Activated T-helper 2 cell treated with anti-CD3 and anti-CD28 coated beads, Interferon-gamma antibody, Interleukin-2, Interleukin-4, amounts not matched to agents 10 μg/mL and 5 μg/mL and 100 μg/mL, durations not matched to agents 14 hours and 24 hours and 36 hours (primary cell): ENCODE measurements around the gene STRN. TPM values are rescaled to one million over a fixed set of nuclear protein-coding genes. Genes with fewer than 3 reads are reported as not detected.
"Not testable (repeated sequence)": the region's sequence is repeated elsewhere in the genome, so short reads cannot be mapped to it uniquely, and the experiment has no call there.

Experiments
- DNase-seq: peaks from one replicate; pipeline ENCODE4 v3.0.0; 2021; ENCODE audit warnings: low spot score
- H3K27ac Mint-ChIP-seq: one replicate; pipeline ENCODE4 v1.8.0; 2021; ENCODE audit warnings: mixed read lengths
- H3K27me3 Mint-ChIP-seq: one replicate; pipeline ENCODE4 v1.8.0; 2021; ENCODE audit warnings: low read depth, mixed read lengths
- H3K36me3 Mint-ChIP-seq: one replicate; pipeline ENCODE4 v1.8.0; 2021; ENCODE audit warnings: low read depth, mixed read lengths
- H3K4me1 Mint-ChIP-seq: one replicate; pipeline ENCODE4 v1.8.0; 2021; ENCODE audit warnings: low read depth, mixed read lengths
- H3K4me3 Mint-ChIP-seq: one replicate; pipeline ENCODE4 v1.8.0; 2021; ENCODE audit warnings: low read depth, mild to moderate bottlenecking, moderate library complexity, mixed read lengths
- H3K9me3 Mint-ChIP-seq: one replicate; pipeline ENCODE4 v1.8.0; 2021; ENCODE audit warnings: mixed read lengths
- intact Hi-C: fragments of 100-400 bp; cut with micrococcal nuclease; formaldehyde crosslinking; loops from one replicate; pipeline ENCODE4 v1.15.1; 2023
- total RNA-seq: library from RNA; stranded (reverse); gene quantifications from 2 replicates; pipeline ENCODE4 v1.2.3, GENCODE V29; 2022

The STRN gene
- total RNA-seq, 1 donor from 2014 or later, result 27.7 TPM

DNA sequence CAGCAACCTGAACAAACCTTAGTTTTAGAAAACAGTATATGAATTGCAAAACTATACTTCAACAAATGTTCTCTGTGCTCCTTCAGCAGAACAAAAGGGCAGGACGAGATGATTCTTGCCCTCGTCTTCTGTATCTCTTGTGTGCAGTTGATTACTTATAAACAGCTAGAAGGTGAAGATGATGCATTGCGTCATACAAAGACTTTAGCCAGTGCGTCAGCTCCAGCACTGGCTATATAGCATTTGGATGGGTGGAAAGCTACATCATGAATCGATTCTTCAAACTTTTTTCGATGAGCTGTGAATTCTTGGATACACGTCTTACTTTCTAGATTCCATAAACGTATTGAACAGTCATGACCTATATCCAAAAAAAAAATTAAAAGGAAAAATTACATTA, 117.1 kb downstream of the STRN start:
- Mint-ChIP-seq H3K27me3 (no peaks in the 10 kb centered on the region), H3K4me1 (no peaks in the 10 kb centered on the region), H3K9me3 (no peaks in the 10 kb centered on the region), H3K4me3 (no peak overlapping the region), H3K36me3 (peaks cover 48% of the 10 kb centered on the region), H3K27ac (no peak overlapping the region)
- DNase-seq, result no peak
- intact Hi-C loops, result no loop called here

DNA sequence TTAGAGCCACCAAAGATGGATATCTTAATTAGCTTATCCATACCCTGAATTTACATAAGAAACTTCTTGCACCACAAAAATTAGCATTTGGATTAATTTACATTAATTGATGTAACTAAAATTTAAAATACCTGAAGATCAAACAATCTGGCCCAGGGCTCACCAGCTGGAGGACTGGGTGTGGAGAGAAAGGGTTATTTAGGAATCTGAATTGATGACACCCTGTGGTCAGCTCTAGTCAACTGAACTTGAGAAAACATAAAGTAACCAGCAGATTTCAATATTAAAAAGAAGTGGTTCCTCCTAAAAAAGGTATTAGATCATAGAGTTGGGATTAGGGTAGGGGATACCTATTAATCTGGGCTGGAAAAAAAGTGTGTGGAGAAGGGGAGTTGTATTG, 122.5 kb downstream of the STRN start:
- no peak overlapping the region for H3K4me3 Mint-ChIP-seq
- no peaks in the 10 kb centered on the region for H3K4me1 Mint-ChIP-seq
- H3K9me3 Mint-ChIP-seq, result no peaks in the 10 kb centered on the region
- no peak for DNase-seq
- intact Hi-C loops, result no loop called here
- peaks cover 14% of the 10 kb centered on the region for H3K36me3 Mint-ChIP-seq
- no peaks in the 10 kb centered on the region for H3K27me3 Mint-ChIP-seq
- no peak overlapping the region for H3K27ac Mint-ChIP-seq

DNA sequence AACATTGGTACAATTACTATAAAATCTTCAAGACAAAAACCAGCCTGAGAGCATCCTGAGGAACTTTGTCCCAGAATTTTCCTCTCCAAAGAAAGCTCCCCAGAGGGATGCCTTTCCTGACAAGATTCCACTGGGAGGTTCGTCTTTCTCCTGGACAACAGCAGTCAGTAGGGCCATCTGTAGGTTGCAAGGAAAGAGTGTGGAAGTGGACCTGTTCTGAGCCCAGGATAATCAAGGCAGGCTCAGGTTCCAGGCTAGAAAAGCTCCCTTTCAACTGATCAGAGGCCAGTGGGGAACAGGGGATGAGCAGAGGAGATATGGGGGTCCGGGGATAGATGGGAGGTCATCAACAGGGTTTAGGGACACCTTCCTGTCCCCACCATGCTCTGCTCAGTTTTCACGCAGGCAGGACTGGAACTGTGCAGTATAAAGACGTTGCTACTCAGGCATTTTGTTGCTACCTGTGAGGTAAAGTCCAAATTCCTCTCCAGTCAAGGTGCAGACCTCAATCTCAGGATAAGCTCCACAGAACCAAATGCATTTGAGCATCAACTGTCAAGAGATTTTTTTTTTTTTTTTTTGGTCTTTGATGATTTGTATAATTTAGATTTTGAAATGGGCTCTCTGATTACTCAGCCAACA, 126.2 kb downstream of the STRN start:
- no peak for DNase-seq
- no peak overlapping the region for H3K4me3 Mint-ChIP-seq
- peaks cover 3% of the 10 kb centered on the region for H3K4me1 Mint-ChIP-seq
- H3K36me3 Mint-ChIP-seq, result peaks cover 3% of the 10 kb centered on the region
- intact Hi-C loops, result no loop called here
- H3K9me3 Mint-ChIP-seq, result no peaks in the 10 kb centered on the region
- H3K27me3 Mint-ChIP-seq, result no peaks in the 10 kb centered on the region
- no peak overlapping the region for H3K27ac Mint-ChIP-seq

DNA sequence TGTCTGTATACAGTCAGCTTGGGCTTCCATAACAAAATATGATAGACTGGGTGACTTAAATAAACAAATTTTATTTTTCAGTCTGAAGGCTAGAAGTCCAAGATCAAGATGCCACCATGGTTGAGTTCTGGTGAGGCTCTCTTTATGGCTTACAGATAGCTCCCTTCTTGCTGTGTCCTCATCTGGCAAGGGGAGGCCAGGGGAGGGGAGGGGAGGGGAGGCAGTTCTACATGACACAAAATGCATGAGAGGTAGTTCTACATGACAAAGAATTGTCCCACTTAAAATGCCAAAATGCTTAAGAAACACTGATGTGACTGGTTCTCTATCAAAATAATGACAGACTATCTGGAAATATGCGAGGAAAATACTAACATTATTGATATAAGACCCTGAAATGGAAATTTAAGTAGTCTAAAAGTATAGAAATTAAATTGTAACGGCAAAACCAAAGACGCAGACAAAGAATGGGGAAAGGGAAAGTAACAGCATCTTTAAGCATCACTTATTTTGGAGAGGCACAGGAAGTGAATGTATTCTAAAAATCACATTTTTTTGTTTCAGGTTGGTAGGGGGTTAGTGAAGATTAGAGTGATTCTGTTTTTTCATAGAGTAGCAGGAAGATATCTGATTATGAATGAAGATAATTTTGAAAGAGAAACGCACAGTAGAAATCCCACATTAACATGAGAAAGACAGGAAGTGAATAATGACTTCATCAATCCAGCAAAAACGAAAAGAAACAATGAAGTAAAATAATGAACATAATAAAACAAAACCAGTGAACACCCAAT, 131.4 kb downstream of the STRN start:
- Mint-ChIP-seq H3K27ac (peak overlapping the region; percentile 3), H3K4me3 (no peak overlapping the region), H3K27me3 (peaks cover 6% of the 10 kb centered on the region), H3K9me3 (no peaks in the 10 kb centered on the region), H3K4me1 (peaks cover 12% of the 10 kb centered on the region), H3K36me3 (peaks cover 5% of the 10 kb centered on the region)
- intact Hi-C loops, result no loop called here
- no peak for DNase-seq

DNA sequence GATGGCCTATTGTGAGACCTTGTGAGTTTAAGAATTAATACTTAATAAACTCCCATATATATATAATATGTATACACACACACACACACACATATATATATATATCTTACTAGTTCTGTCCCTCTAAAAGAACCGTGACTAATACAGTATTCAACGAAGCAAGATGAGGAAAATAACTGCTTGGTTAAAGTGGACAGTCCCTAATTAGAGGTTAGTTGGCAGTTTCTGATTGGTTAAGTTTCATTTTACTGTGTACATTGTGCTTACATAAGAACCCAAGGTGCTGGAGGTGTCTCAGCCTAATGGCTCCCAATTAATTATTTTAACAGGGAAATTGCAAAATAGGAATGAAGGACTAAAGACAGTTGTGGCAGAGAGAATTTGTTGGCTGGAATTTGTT, 132.1 kb downstream of the STRN start:
- H3K36me3 Mint-ChIP-seq, result peaks cover 5% of the 10 kb centered on the region
- H3K27me3 Mint-ChIP-seq, result peaks cover 6% of the 10 kb centered on the region
- intact Hi-C loops, result no loop called here
- no peaks in the 10 kb centered on the region for H3K9me3 Mint-ChIP-seq
- peaks cover 12% of the 10 kb centered on the region for H3K4me1 Mint-ChIP-seq
- DNase-seq, result no peak
- no peak overlapping the region for H3K4me3 Mint-ChIP-seq
- H3K27ac Mint-ChIP-seq, result no peak overlapping the region

DNA sequence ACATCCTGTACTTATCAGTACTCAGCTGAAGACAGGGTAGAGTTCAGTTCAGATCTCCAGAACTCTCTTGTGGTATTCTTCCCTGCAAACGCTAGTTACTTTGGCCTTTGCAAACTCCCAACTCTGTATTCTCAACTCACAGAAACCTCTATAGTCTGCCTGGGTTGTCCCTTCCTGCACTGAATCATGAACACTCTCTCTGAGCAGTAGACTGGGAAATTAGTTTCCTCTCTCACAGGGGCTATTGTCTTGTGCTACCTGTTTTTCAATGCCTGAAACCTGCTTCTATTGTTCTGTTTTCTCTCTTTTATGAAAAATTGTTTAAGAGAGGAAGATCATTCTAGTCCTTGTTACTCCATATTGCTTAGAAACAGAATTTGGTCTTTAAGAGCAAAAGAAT, 135.2 kb downstream of the STRN start:
- no peaks in the 10 kb centered on the region for H3K9me3 Mint-ChIP-seq

DNA sequence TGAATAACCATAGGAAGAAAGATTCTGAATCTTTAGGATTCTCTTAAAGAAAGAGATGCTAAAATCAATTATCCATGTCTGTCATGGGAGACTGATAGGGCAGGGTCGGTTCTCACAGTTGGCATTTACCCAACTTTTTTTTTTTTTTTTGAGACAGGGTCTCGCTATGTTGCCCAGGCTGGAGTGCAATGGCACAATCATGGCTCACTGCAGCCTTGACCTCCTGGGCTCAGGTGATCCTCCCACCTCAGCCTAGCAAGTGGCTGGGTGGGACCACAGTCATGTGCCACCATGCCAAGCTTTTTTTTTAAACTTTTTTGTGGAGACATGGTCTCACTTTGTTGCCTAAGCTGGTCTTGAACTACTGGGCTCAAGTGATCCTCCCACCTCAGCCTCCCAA, 141.7 kb downstream of the STRN start:
- H3K36me3 Mint-ChIP-seq, H3K4me3 Mint-ChIP-seq, H3K27ac Mint-ChIP-seq, DNase-seq, intact Hi-C loops, H3K4me1 Mint-ChIP-seq, H3K9me3 Mint-ChIP-seq: not testable (repeated sequence)
- peaks cover 11% of the 10 kb centered on the region for H3K27me3 Mint-ChIP-seq

More for the DNA sequence above, 135.2 kb downstream of the STRN start:
- H3K4me3 Mint-ChIP-seq, result no peak overlapping the region
- peaks cover 12% of the 10 kb centered on the region for H3K4me1 Mint-ChIP-seq
- intact Hi-C loops, result no loop called here
- H3K27me3 Mint-ChIP-seq, result peaks cover 17% of the 10 kb centered on the region
- H3K27ac Mint-ChIP-seq, result no peak overlapping the region
- peaks cover 5% of the 10 kb centered on the region for H3K36me3 Mint-ChIP-seq
- no peak for DNase-seq

DNA sequence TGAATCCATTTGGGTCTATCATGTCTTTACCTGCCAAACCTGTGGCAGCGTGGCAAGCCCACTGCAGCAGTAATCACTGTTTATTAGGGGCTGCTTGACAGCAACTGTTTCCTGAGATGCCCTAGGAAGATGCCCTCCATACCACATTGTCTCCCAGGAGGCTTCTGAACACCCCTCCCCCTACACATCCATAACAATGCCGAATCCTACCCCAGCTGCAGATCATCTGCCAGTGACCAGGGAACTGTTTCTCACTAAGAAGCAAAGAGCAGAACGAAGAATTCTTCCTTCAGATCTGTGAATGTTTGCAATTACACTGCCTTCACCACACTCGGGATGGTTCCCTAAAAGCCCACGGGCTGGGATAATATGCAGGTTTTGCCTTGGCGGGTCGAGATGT, 142.1 kb downstream of the STRN start:
- no peak for DNase-seq
- Mint-ChIP-seq H3K27me3 (peaks cover 11% of the 10 kb centered on the region), H3K4me3 (no peak overlapping the region), H3K9me3 (no peaks in the 10 kb centered on the region), H3K27ac (no peak overlapping the region), H3K4me1 (no peaks in the 10 kb centered on the region), H3K36me3 (no peaks in the 10 kb centered on the region)
- intact Hi-C loops, result no loop called here

DNA sequence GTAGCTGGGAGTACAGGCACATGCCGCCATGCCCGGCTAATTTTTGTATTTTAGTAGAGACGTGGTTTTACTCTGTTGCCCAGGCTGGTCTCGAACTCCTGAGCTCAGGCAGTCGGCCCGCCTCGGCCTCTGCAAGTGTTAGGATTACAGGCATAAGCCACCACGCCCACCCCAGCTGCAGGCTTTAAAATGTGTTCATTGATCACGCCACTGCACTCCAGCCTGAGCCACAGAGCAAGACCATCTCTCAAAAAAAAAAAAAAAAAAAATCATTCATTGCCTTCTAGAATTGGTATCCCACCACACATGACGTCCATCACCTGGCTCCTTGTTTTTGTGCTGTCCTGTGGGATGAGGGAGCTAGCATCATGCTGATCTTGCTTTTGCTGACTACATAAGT, 142.5 kb downstream of the STRN start:
- Mint-ChIP-seq H3K27me3 (peaks cover 10% of the 10 kb centered on the region), H3K9me3 (no peaks in the 10 kb centered on the region), H3K27ac (no peak overlapping the region), H3K36me3 (no peaks in the 10 kb centered on the region), H3K4me1 (no peaks in the 10 kb centered on the region), H3K4me3 (no peak overlapping the region)
- no peak for DNase-seq
- intact Hi-C loops, result no loop called here

DNA sequence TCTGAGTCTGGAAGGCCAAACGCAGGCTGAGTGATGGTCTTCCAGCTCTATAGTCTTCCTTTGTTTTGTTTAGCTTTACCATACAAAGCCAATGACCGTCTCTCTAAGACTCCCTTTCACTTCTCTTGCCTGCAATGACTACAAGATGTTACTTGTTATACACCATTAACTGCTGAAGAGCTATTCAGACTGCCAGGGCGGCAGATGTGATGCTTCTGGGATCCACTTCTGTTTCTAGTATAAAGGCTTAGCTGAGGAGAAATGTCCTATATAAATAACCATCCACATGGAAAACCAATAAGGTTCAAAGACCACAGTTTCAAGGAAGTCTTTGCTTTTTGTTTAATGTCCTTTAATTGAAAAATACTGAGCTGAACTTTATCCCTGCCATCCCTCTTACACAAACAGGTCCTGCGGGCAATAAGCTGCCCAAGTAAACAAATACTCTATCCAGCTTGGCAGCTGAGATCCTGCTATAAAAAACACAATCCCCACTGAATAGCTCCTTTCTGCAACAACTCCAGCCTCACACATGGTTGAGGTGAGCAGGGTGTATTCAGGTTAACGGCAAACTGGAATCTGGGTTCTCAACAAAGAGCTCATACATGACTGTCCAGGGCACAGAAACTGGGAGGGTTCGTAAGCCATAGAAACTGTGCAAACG, 145.3 kb downstream of the STRN start:
- DNase-seq, result no peak
- no peak overlapping the region for H3K27ac Mint-ChIP-seq
- no peaks in the 10 kb centered on the region for H3K9me3 Mint-ChIP-seq
- H3K27me3 Mint-ChIP-seq, result no peaks in the 10 kb centered on the region
- H3K36me3 Mint-ChIP-seq, result no peaks in the 10 kb centered on the region
- no peaks in the 10 kb centered on the region for H3K4me1 Mint-ChIP-seq
- intact Hi-C loops, result no loop called here
- H3K4me3 Mint-ChIP-seq, result no peak overlapping the region

DNA sequence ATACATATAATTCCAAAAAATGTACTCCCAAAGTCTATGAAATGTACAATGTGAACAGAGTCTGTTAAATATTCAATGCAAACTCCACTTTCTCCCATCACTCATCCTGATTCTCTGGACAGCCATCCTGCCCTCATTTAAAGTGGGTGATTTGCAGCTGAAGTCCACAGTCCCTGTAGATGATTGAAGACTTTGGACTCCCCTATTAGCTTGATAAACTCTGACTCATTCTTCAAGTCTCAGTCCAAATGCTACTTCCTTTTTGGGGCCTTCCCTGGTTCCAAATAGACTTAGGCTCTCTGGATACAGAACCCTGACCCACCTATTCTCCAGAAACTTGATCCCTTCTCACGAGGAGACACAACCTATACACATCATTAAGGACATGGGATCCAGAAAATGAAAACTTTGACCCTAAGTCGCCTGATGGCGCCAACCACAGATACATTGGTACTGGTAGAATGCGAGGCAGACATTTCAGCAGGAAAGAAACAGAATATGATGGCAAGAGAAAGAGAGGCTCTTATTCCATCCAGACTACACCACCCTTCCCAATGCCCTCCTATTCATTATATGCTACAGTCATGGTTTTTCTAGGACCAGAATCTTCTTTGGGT, 147.1 kb downstream of the STRN start:
- no peaks in the 10 kb centered on the region for H3K9me3 Mint-ChIP-seq
- H3K4me3 Mint-ChIP-seq, result no peak overlapping the region
- H3K36me3 Mint-ChIP-seq, result no peaks in the 10 kb centered on the region
- no peaks in the 10 kb centered on the region for H3K27me3 Mint-ChIP-seq
- H3K4me1 Mint-ChIP-seq, result no peaks in the 10 kb centered on the region
- H3K27ac Mint-ChIP-seq, result no peak overlapping the region
- no peak for DNase-seq
- intact Hi-C loops, result no loop called here

DNA sequence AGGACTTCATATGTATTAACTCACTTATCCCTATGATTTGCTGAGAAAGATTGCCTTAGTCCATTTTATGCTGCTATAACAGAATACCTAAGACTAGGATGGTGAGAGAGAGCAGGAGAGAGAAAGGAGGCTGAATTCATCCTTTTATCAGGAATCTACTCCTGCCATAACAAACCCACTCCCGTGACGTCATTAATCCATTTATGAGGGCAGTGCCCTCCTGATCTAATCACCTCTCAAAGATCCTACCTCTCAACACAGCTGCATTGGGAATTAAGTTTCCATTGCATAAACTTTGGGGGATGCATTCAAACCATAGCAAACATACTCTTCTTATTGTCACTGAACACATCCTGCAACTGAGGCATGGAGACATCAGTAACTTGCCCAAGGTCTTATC, 147.8 kb downstream of the STRN start:
- Mint-ChIP-seq H3K36me3 (no peaks in the 10 kb centered on the region), H3K9me3 (no peaks in the 10 kb centered on the region)

DNA sequence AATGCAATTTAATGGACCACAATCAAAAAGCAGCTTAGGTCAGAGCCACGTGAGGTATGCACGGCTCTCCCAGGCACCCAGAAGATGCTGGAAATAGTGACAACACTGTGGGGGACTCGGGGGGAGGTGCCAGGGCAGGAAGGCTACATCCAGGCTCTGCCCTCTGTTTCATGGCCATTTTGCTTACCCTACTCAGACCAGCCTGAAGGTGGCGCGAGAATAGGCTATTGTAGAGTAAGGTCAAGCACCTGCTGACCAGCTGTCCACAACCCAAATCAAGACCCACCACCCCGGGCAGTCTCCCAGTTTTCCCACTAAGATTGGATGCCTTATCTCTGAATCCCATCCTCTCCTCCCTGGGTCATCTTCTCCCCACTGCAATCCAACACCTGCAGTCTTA, 154.1 kb downstream of the STRN start:
- H3K4me1 Mint-ChIP-seq, result no peaks in the 10 kb centered on the region
- peaks cover 1% of the 10 kb centered on the region for H3K27me3 Mint-ChIP-seq
- no peak for DNase-seq
- H3K36me3 Mint-ChIP-seq, result no peaks in the 10 kb centered on the region
- no peaks in the 10 kb centered on the region for H3K9me3 Mint-ChIP-seq
- no peak overlapping the region for H3K4me3 Mint-ChIP-seq
- intact Hi-C loops, result no loop called here
- H3K27ac Mint-ChIP-seq, result no peak overlapping the region

More for the DNA sequence above, 147.8 kb downstream of the STRN start:
- no peak overlapping the region for H3K4me3 Mint-ChIP-seq
- H3K27ac Mint-ChIP-seq, result no peak overlapping the region
- intact Hi-C loops, result no loop called here
- H3K27me3 Mint-ChIP-seq, result peaks cover 1% of the 10 kb centered on the region
- DNase-seq, result no peak
- no peaks in the 10 kb centered on the region for H3K4me1 Mint-ChIP-seq
